Measurements from ENCODE around the gene KCNE1.

The KCNE1 gene

GRCh38 chr21:34521561-34521960, 9.6 kb upstream of the KCNE1 start:
- peaks cover 8% of the 10 kb centered on the region for H3K4me1 ChIP-seq (ENCODE audit: insufficient read depth, low read length, poor library complexity, severe bottlenecking)
- H3K4me2 ChIP-seq (ENCODE audit: low read depth, low read length, poor library complexity, severe bottlenecking): no peak overlapping the region
- H2AFZ ChIP-seq (ENCODE audit: low read length): no peak overlapping the region
- H3K9ac ChIP-seq (ENCODE audit: low read depth, low read length, poor library complexity, severe bottlenecking): no peak overlapping the region
- H3K9me2 ChIP-seq (replicated peaks; ENCODE audit: low read depth, low read length): no peaks in the 10 kb centered on the region
- no peaks in the 10 kb centered on the region for H3F3A ChIP-seq (ENCODE audit: low read depth)
- H3K9me3 ChIP-seq (ENCODE audit: insufficient read depth, low read depth, low read length): no peaks in the 10 kb centered on the region
- TF ChIP-seq CTCF (conservative IDR thresholded peaks at IDR 0.05; ENCODE audit: low read length) (no peak), EZH2phosphoT487 (IDR thresholded peaks at IDR 0.05; ENCODE audit: borderline replicate concordance) (no peak)
- H3K4me3 ChIP-seq (ENCODE audit: low read length, poor library complexity, severe bottlenecking): no peak overlapping the region
- no peaks in the 10 kb centered on the region for H3K27me3 ChIP-seq (ENCODE audit: insufficient read depth, low read length, poor library complexity, severe bottlenecking)
- peaks cover 16% of the 10 kb centered on the region; the same call in 1 of the 2 replicates for H3K36me3 ChIP-seq (ENCODE audit: insufficient read depth, low read length)
- H4K20me1 ChIP-seq (ENCODE audit: insufficient read depth, low read length, poor library complexity, severe bottlenecking): no peaks in the 10 kb centered on the region
- H3K79me2 ChIP-seq (ENCODE audit: insufficient read depth, low read length): no peaks in the 10 kb centered on the region

- H3K79me2 ChIP-seq (ENCODE audit: insufficient read depth, low read length): no peaks in the 10 kb centered on the region
- TF ChIP-seq EZH2phosphoT487 (IDR thresholded peaks at IDR 0.05; ENCODE audit: borderline replicate concordance): no peak
- no peak for TF ChIP-seq CTCF (conservative IDR thresholded peaks at IDR 0.05; ENCODE audit: low read length)
- no peak overlapping the region for H2AFZ ChIP-seq (ENCODE audit: low read length)
Observed at GRCh38 chr21:34520764-34521508, 8.9 kb upstream of the KCNE1 start.

GRCh38 chr21:34520281-34520680, 8.3 kb upstream of the KCNE1 start:
- Histone ChIP-seq H3F3A (ENCODE audit: low read depth) (no peaks in the 10 kb centered on the region), H3K9me3 (ENCODE audit: insufficient read depth, low read depth, low read length) (no peaks in the 10 kb centered on the region), H3K27me3 (ENCODE audit: insufficient read depth, low read length, poor library complexity, severe bottlenecking) (no peaks in the 10 kb centered on the region), H4K20me1 (ENCODE audit: insufficient read depth, low read length, poor library complexity, severe bottlenecking) (no peaks in the 10 kb centered on the region), H3K4me1 (ENCODE audit: insufficient read depth, low read length, poor library complexity, severe bottlenecking) (peaks cover 8% of the 10 kb centered on the region), H3K36me3 (ENCODE audit: insufficient read depth, low read length) (peaks cover 16% of the 10 kb centered on the region; the same call in 1 of the 2 replicates), H3K9ac (ENCODE audit: low read depth, low read length, poor library complexity, severe bottlenecking) (no peak overlapping the region), H3K9me2 (replicated peaks; ENCODE audit: low read depth, low read length) (no peaks in the 10 kb centered on the region), H2AFZ (ENCODE audit: low read length) (no peak overlapping the region), H3K4me3 (ENCODE audit: low read length, poor library complexity, severe bottlenecking) (no peak overlapping the region), H3K79me2 (ENCODE audit: insufficient read depth, low read length) (no peaks in the 10 kb centered on the region), H3K4me2 (ENCODE audit: low read depth, low read length, poor library complexity, severe bottlenecking) (no peak overlapping the region)
- TF ChIP-seq EZH2phosphoT487 (IDR thresholded peaks at IDR 0.05; ENCODE audit: borderline replicate concordance) (no peak), CTCF (conservative IDR thresholded peaks at IDR 0.05; ENCODE audit: low read length) (no peak)

More at GRCh38 chr21:34520764-34521508, 8.9 kb upstream of the KCNE1 start:
- peaks cover 16% of the 10 kb centered on the region; the same call in 1 of the 2 replicates for H3K36me3 ChIP-seq (ENCODE audit: insufficient read depth, low read length)
- no peak overlapping the region for H3K4me3 ChIP-seq (ENCODE audit: low read length, poor library complexity, severe bottlenecking)
- no peak overlapping the region for H3K9ac ChIP-seq (ENCODE audit: low read depth, low read length, poor library complexity, severe bottlenecking)
- H3F3A ChIP-seq (ENCODE audit: low read depth): no peaks in the 10 kb centered on the region
- H3K9me3 ChIP-seq (ENCODE audit: insufficient read depth, low read depth, low read length): no peaks in the 10 kb centered on the region
- H3K4me2 ChIP-seq (ENCODE audit: low read depth, low read length, poor library complexity, severe bottlenecking): no peak overlapping the region
- no peaks in the 10 kb centered on the region for H4K20me1 ChIP-seq (ENCODE audit: insufficient read depth, low read length, poor library complexity, severe bottlenecking)
- H3K9me2 ChIP-seq (replicated peaks; ENCODE audit: low read depth, low read length): no peaks in the 10 kb centered on the region
- H3K4me1 ChIP-seq (ENCODE audit: insufficient read depth, low read length, poor library complexity, severe bottlenecking): peaks cover 8% of the 10 kb centered on the region
- no peaks in the 10 kb centered on the region for H3K27me3 ChIP-seq (ENCODE audit: insufficient read depth, low read length, poor library complexity, severe bottlenecking)
